SK-N-SH treated with all-trans-retinoic acid at 6 μM for 48 hours (cell line): ENCODE measurements around the gene CACNA1B.

Experiments
- ATAC-seq: fragments of 200-7000 bp; cut with Tn5 transposase; 3 replicates; pipeline ENCODE4 v1.9.1; 2020; ENCODE audit warnings: mild to moderate bottlenecking, moderate library complexity
- ARNTL ChIP-seq: fragments of 450-650 bp; formaldehyde crosslinking; IDR thresholded peaks from 2 replicates; pipeline ENCODE4 v1.5.0; 2020; ENCODE audit warnings: low read depth, mild to moderate bottlenecking, moderate library complexity, borderline replicate concordance
- BACH2 ChIP-seq: fragments of 250-450 bp; sonication (Bioruptor Pico); IDR thresholded peaks from 2 replicates; pipeline ENCODE4 v1.9.0; 2021; ENCODE audit warnings: mild to moderate bottlenecking, borderline replicate concordance
- ESRRG ChIP-seq: fragments of 250-450 bp; sonication (Bioruptor Pico); IDR thresholded peaks from 2 replicates; pipeline ENCODE4 v1.6.1; 2021; ENCODE audit warnings: mild to moderate bottlenecking
- GLIS3 ChIP-seq: fragments of 250-450 bp; sonication (Bioruptor Pico); IDR thresholded peaks from 2 replicates; pipeline ENCODE4 v1.5.0; 2020; ENCODE audit warnings: mild to moderate bottlenecking, moderate library complexity
- ISL1 ChIP-seq: fragments of 250-450 bp; sonication (Bioruptor Pico); IDR thresholded peaks from 2 replicates; pipeline ENCODE4 v2.1.2; 2022; ENCODE audit warnings: mild to moderate bottlenecking, moderate library complexity
- OSR1 ChIP-seq: fragments of 250-450 bp; sonication (Bioruptor Pico); IDR thresholded peaks from 2 replicates; pipeline ENCODE4 v1.8.0; 2022; ENCODE audit warnings: moderate library complexity, mild to moderate bottlenecking, inconsistent platforms
- PPARA ChIP-seq: fragments of 250-450 bp; sonication (Bioruptor Pico); IDR thresholded peaks from 2 replicates; pipeline ENCODE4 v1.5.0; 2020; ENCODE audit warnings: mild to moderate bottlenecking, borderline replicate concordance
- RARB ChIP-seq: fragments of 250-450 bp; sonication (Bioruptor Pico); IDR thresholded peaks from 2 replicates; pipeline ENCODE4 v1.8.0; 2021; ENCODE audit warnings: mild to moderate bottlenecking, moderate library complexity
- TCF4 ChIP-seq: fragments of 250-450 bp; sonication (Bioruptor Pico); IDR thresholded peaks from 2 replicates; pipeline ENCODE4 v1.8.0; 2021; ENCODE audit warnings: mild to moderate bottlenecking, moderate library complexity, borderline replicate concordance
- TOX ChIP-seq: fragments of 250-450 bp; sonication (Bioruptor Pico); IDR thresholded peaks from 2 replicates; pipeline ENCODE4 v1.8.0; 2021; ENCODE audit warnings: mild to moderate bottlenecking, moderate library complexity, borderline replicate concordance
- ZC3H10 ChIP-seq: fragments of 250-450 bp; sonication (Bioruptor Pico); IDR thresholded peaks from 2 replicates; pipeline ENCODE4 v1.5.1; 2021; ENCODE audit warnings: mild to moderate bottlenecking, moderate library complexity
- ZFP3 ChIP-seq: fragments of 250-450 bp; sonication (Bioruptor Pico); IDR thresholded peaks from 2 replicates; pipeline ENCODE4 v1.5.0; 2020; ENCODE audit warnings: mild to moderate bottlenecking, moderate library complexity
- ZFP30 ChIP-seq: fragments of 450-650 bp; formaldehyde crosslinking; IDR thresholded peaks from 2 replicates; pipeline ENCODE4 v1.5.0; 2022; ENCODE audit warnings: mild to moderate bottlenecking, moderate library complexity
- ZNF565 ChIP-seq: fragments of 450-650 bp; formaldehyde crosslinking; conservative IDR thresholded peaks from 2 replicates; pipeline ENCODE4 v1.5.0; 2020; ENCODE audit warnings: low read depth, mild to moderate bottlenecking, moderate library complexity
- ZNF8 ChIP-seq: fragments of 450-650 bp; formaldehyde crosslinking; IDR thresholded peaks from 2 replicates; pipeline ENCODE4 v1.5.0; 2020; ENCODE audit warnings: mild to moderate bottlenecking, moderate library complexity
- TF ChIP-seq, protein P1 (sequence below): fragments of 250-450 bp; sonication (Bioruptor Pico); IDR thresholded peaks from 2 replicates; pipeline ENCODE4 v1.5.1; 2021; ENCODE audit warnings: mild to moderate bottlenecking, moderate library complexity
- TF ChIP-seq, protein P2 (sequence below): fragments of 250-450 bp; sonication (Bioruptor Pico); IDR thresholded peaks from 2 replicates; pipeline ENCODE4 v1.8.0; 2020; ENCODE audit warnings: mild to moderate bottlenecking, moderate library complexity, borderline replicate concordance
- TF ChIP-seq, protein P3 (sequence below): fragments of 250-450 bp; sonication (Bioruptor Pico); IDR thresholded peaks from 2 replicates; pipeline ENCODE4 v1.8.0; 2021; ENCODE audit warnings: low read depth, mild to moderate bottlenecking, moderate library complexity, borderline replicate concordance
- TF ChIP-seq, protein P4 (sequence below): fragments of 250-450 bp; sonication (Bioruptor Pico); IDR thresholded peaks from 2 replicates; pipeline ENCODE4 v1.5.0; 2020; ENCODE audit warnings: mild to moderate bottlenecking, moderate library complexity

Gene CACNA1B

DNA sequence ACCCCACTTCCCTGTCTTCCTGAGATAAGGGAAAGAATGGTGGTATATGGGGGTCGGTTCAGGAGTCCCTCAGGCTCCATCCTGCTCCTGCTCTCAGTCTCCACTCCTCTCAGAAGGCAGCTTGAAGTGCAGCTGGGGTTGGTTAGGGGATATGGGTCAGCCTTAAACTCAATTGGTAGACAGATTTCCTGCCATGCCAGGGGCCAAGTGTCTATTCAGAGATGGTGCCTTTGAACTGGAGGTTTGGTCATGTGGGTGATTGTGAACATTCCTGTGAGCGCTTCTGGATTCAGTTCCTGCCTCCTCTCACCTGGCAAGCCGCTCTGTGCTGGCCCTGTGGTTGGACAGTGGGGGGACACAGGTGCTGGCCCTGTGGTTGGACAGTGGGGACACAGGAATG lies 35.1 kb downstream of the CACNA1B start (continued):
- TF ChIP-seq, protein P1, sequence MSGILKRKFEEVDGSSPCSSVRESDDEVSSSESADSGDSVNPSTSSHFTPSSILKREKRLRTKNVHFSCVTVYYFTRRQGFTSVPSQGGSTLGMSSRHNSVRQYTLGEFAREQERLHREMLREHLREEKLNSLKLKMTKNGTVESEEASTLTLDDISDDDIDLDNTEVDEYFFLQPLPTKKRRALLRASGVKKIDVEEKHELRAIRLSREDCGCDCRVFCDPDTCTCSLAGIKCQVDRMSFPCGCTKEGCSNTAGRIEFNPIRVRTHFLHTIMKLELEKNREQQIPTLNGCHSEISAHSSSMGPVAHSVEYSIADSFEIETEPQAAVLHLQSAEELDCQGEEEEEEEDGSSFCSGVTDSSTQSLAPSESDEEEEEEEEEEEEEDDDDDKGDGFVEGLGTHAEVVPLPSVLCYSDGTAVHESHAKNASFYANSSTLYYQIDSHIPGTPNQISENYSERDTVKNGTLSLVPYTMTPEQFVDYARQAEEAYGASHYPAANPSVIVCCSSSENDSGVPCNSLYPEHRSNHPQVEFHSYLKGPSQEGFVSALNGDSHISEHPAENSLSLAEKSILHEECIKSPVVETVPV (CRISPR knock-in tag): no peak
- TF ChIP-seq ZC3H10 (CRISPR knock-in tag): no peak

DNA sequence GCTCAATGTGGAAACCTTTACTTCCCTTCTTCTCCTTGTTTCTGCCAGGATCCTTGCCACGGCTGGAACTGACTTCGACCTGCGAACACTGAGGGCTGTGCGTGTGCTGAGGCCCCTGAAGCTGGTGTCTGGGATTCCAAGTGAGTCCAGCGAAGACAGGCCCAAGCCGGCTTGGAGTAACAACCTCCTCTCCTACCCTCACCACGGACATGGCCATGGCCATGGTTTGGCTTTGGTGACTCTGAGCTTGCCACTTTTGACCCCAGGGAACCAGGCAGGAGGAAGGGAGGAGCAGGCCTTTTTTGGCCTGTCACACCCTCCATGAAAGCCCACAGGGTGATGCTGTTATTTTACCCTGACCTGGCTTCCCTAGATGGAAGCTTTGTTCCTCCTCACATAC lies 35.5 kb downstream of the CACNA1B start:
- no peak for ATAC-seq
- TF ChIP-seq TCF4 (CRISPR knock-in tag) (no peak), TOX (CRISPR knock-in tag) (no peak), ZFP30 (CRISPR knock-in tag) (no peak), PPARA (CRISPR knock-in tag) (no peak), ZNF565 (CRISPR knock-in tag) (no peak), ISL1 (no peak), ESRRG (CRISPR knock-in tag) (no peak), ZNF8 (CRISPR knock-in tag) (no peak), ZFP3 (CRISPR knock-in tag) (no peak), RARB (no peak)
- TF ChIP-seq, protein P2, sequence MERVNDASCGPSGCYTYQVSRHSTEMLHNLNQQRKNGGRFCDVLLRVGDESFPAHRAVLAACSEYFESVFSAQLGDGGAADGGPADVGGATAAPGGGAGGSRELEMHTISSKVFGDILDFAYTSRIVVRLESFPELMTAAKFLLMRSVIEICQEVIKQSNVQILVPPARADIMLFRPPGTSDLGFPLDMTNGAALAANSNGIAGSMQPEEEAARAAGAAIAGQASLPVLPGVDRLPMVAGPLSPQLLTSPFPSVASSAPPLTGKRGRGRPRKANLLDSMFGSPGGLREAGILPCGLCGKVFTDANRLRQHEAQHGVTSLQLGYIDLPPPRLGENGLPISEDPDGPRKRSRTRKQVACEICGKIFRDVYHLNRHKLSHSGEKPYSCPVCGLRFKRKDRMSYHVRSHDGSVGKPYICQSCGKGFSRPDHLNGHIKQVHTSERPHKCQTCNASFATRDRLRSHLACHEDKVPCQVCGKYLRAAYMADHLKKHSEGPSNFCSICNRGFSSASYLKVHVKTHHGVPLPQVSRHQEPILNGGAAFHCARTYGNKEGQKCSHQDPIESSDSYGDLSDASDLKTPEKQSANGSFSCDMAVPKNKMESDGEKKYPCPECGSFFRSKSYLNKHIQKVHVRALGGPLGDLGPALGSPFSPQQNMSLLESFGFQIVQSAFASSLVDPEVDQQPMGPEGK (CRISPR knock-in tag): no peak
- TF ChIP-seq, protein P3, sequence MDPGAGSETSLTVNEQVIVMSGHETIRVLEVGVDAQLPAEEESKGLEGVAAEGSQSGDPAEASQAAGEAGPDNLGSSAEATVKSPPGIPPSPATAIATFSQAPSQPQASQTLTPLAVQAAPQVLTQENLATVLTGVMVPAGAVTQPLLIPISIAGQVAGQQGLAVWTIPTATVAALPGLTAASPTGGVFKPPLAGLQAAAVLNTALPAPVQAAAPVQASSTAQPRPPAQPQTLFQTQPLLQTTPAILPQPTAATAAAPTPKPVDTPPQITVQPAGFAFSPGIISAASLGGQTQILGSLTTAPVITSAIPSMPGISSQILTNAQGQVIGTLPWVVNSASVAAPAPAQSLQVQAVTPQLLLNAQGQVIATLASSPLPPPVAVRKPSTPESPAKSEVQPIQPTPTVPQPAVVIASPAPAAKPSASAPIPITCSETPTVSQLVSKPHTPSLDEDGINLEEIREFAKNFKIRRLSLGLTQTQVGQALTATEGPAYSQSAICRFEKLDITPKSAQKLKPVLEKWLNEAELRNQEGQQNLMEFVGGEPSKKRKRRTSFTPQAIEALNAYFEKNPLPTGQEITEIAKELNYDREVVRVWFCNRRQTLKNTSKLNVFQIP: no peak

DNA sequence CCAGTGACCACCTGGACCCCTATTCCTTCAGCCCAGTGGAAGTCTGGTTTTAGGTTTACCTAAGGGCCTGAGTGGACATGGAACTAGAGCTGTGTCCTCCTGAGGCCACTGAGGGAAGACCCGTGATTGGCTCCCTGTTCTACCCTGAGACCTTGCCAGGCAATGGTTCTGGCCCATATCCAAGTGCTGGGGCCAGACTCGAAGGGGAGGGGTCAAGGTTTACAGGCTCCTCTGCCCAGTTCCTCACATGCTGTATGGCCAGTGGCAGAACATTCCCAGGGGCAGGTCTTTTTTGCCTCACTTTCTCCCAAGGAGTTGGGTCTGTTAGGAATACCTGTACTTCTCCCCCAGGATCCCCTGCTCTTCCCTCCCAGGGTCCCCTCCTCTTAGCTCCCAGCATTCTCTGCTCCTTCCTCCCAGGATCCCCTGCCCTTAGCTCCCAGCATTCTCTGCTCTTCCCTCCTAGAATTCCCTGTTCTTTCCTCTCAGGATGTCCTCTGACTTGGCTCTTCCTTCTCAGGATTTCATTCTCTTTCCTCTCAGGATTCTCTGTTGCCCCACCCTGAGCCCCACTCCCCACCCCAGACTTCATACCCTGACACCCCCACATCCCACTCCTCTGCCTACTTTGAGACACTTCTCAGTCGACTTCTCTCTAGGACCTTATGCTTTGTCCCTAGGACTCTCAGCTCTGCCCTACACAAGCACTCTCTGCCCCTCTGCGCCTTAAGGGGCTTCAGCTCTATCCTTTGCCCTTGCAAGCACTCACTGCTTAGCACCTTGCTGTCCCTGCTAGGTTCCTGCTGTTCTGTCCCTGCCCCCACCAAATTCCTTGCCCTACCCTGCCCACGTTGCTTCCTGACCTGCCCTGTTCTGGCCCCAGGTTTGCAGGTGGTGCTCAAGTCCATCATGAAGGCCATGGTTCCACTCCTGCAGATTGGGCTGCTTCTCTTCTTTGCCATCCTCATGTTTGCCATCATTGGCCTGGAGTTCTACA lies 36.5 kb downstream of the CACNA1B start:
- TF ChIP-seq, protein P1 (CRISPR knock-in tag): no peak
- TF ChIP-seq ARNTL (CRISPR knock-in tag): no peak
- no peak for TF ChIP-seq ZFP3 (CRISPR knock-in tag)
- TF ChIP-seq, protein P4, sequence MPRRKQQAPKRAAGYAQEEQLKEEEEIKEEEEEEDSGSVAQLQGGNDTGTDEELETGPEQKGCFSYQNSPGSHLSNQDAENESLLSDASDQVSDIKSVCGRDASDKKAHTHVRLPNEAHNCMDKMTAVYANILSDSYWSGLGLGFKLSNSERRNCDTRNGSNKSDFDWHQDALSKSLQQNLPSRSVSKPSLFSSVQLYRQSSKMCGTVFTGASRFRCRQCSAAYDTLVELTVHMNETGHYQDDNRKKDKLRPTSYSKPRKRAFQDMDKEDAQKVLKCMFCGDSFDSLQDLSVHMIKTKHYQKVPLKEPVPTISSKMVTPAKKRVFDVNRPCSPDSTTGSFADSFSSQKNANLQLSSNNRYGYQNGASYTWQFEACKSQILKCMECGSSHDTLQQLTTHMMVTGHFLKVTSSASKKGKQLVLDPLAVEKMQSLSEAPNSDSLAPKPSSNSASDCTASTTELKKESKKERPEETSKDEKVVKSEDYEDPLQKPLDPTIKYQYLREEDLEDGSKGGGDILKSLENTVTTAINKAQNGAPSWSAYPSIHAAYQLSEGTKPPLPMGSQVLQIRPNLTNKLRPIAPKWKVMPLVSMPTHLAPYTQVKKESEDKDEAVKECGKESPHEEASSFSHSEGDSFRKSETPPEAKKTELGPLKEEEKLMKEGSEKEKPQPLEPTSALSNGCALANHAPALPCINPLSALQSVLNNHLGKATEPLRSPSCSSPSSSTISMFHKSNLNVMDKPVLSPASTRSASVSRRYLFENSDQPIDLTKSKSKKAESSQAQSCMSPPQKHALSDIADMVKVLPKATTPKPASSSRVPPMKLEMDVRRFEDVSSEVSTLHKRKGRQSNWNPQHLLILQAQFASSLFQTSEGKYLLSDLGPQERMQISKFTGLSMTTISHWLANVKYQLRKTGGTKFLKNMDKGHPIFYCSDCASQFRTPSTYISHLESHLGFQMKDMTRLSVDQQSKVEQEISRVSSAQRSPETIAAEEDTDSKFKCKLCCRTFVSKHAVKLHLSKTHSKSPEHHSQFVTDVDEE: no peak
- TF ChIP-seq GLIS3: no peak
- ATAC-seq: no peak

DNA sequence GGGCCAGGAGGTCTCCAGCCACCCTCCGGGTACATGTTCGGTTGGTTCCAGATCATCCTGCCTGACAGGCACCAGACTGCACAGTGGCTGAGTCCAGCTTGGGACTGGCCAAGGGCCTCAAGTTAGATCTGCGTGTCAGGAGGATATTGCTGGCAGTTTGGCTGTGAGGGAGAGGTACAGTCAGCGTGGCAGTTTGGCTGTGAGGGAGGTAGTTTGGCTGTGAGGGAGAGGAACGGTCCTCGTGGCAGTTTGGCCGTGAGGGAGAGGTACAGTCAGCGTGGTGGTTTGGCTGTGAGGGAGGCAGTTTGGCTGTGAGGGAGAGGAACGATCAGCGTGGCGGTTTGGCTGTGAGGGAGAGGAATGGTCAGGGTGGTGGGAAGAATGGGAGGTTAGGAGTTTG lies 39.0 kb downstream of the CACNA1B start:
- ATAC-seq: no peak
- TF ChIP-seq RARB (no peak), ISL1 (no peak), OSR1 (CRISPR knock-in tag) (no peak), BACH2 (CRISPR knock-in tag) (no peak)
- TF ChIP-seq, protein P1 (CRISPR knock-in tag): no peak
- TF ChIP-seq, all 23 proteins: peak for 0
